HCT116 (cell line): ENCODE measurements around the gene WDR74. TPM values are rescaled to one million over a fixed set of nuclear protein-coding genes. Genes with fewer than 3 reads are reported as not detected.

Experiments
- ATAC-seq: fragments of 200-7000 bp; cut with Tn5 transposase; 2 replicates; pipeline ENCODE4 v1.9.1; 2020; ENCODE audit warnings: mild to moderate bottlenecking, moderate library complexity
- BruUV-seq: library from RNA; stranded (reverse); fragments of 400-500 nt; replicated peaks from 2 replicates; lab custom pipeline; 2021; lab: Mats Ljungman, UMichigan
- CTCF ChIA-PET: fragments of 300-600 bp; sonication (Branson Sonifier 250); formaldehyde crosslinking; loops from one replicate; lab custom pipeline; 2021; ENCODE audit warnings: antibody characterized with exemption; lab: Charles Lee
- POLR2A ChIA-PET: fragments of 300-600, 350-600 bp; sonication (Branson Sonifier 250); formaldehyde crosslinking; loops from one replicate; lab custom pipeline; 2021; ENCODE audit warnings: antibody characterized with exemption; lab: Charles Lee
- RAD21 ChIA-PET, 2 experiments: fragments of 300-600 bp; sonication (Branson Sonifier 250); formaldehyde crosslinking; loops; one replicate each; lab custom pipeline; 2023; ENCODE audit warnings: low total read pairs in 2 of 2; ENCODE audit not compliant: uncharacterized antibody in 2 of 2, unreplicated experiment in 2 of 2, low non-redundant PET in 1 of 2; lab: Charles Lee
- DNase-seq: peaks from one replicate; pipeline ENCODE4 v3.0.0-alpha.2; 2010; ENCODE audit warnings: low read depth, low spot score
- H2AFZ ChIP-seq: fragments of 200-600 bp; shearing (Covaris generic), sonication (generic); 2 replicates; pipeline ENCODE4 v1.6.1; 2017; ENCODE audit warnings: low read depth, mixed run types, mixed read lengths, antibody characterized with exemption, low read length; ENCODE audit not compliant: poor library complexity, severe bottlenecking
- H3K27ac ChIP-seq: 2 replicates; pipeline ENCODE4 v1.5.1; 2012; ENCODE audit warnings: low read depth, low read length
- H3K27me3 ChIP-seq: fragments of 200-600 bp; sonication (generic); 2 replicates; pipeline ENCODE4 v1.6.1; 2016; ENCODE audit warnings: mixed run types, low read length, mixed read lengths; ENCODE audit not compliant: insufficient read depth
- H3K36me3 ChIP-seq, 2 experiments: fragments of 200-500 bp in 1 of 2; fragments of 200-600 bp in 1 of 2; sonication (Bioruptor generic) in 1 of 2; sonication (generic) in 1 of 2; 2 replicates each; pipeline versions ENCODE4 v1.5.1 to v1.6.1; 2014 to 2016; ENCODE audit warnings: low read length in 2 of 2, inconsistent platforms in 1 of 2, mixed read lengths in 1 of 2, mixed run types in 1 of 2; ENCODE audit not compliant: insufficient read depth in 2 of 2, control insufficient read depth in 1 of 2
- H3K4me1 ChIP-seq, 2 experiments: fragments of 200-600 bp in 1 of 2; sonication (generic) in 1 of 2; 2 replicates each; pipeline versions ENCODE4 v1.5.1 to v1.6.1; 2012 to 2017; ENCODE audit warnings: low read length in 2 of 2, inconsistent platforms in 1 of 2, mild to moderate bottlenecking in 1 of 2, mixed read lengths in 1 of 2, mixed run types in 1 of 2, moderate library complexity in 1 of 2; ENCODE audit not compliant: insufficient read depth in 2 of 2, control insufficient read depth in 1 of 2
- H3K4me2 ChIP-seq: fragments of 200-600 bp; sonication (generic); 2 replicates; pipeline ENCODE4 v1.6.1; 2017; ENCODE audit warnings: mixed run types, low read length, mixed read lengths
- H3K4me3 ChIP-seq, 2 experiments: fragments of 200-600 bp in 1 of 2; sonication (generic) in 1 of 2; replicated peaks in 1 of 2; 2 replicates each; pipeline ENCODE4 v1.5.1; 2011 to 2016; ENCODE audit warnings: low read length in 2 of 2, control low read depth in 1 of 2, low read depth in 1 of 2, mild to moderate bottlenecking in 1 of 2, mixed read lengths in 1 of 2, mixed run types in 1 of 2
- H3K79me2 ChIP-seq: fragments of 200-600 bp; sonication (generic); 2 replicates; pipeline ENCODE4 v1.6.1; 2017; ENCODE audit warnings: mild to moderate bottlenecking, mixed run types, low read length, moderate library complexity, mixed read lengths; ENCODE audit not compliant: insufficient read depth
- H3K9ac ChIP-seq: fragments of 200-600 bp; sonication (generic); 2 replicates; pipeline ENCODE4 v1.6.1; 2016; ENCODE audit warnings: low read length, mixed read lengths
- H3K9me2 ChIP-seq: fragments of 200-600 bp; sonication (generic), shearing (Covaris generic); 2 replicates; pipeline ENCODE4 v1.6.1; 2017; ENCODE audit warnings: mixed run types, mild to moderate bottlenecking, moderate library complexity; ENCODE audit not compliant: insufficient read depth
- H3K9me3 ChIP-seq, 2 experiments: fragments of 200-500 bp in 1 of 2; fragments of 200-600 bp in 1 of 2; sonication (Bioruptor generic) in 1 of 2; sonication (generic) in 1 of 2; 2 replicates each; pipeline ENCODE4 v1.6.1; 2014 to 2017; ENCODE audit warnings: low read length in 2 of 2, mixed read lengths in 2 of 2, inconsistent platforms in 1 of 2, low read depth in 1 of 2, mild to moderate bottlenecking in 1 of 2, mixed run types in 1 of 2, moderate library complexity in 1 of 2; ENCODE audit not compliant: control insufficient read depth in 1 of 2, insufficient read depth in 1 of 2
- H4K20me1 ChIP-seq: fragments of 200-600 bp; sonication (generic), shearing (Covaris generic); 2 replicates; pipeline ENCODE4 v1.6.1; 2017; ENCODE audit warnings: mixed run types, mild to moderate bottlenecking, moderate library complexity; ENCODE audit not compliant: insufficient read depth
- ATF3 ChIP-seq: IDR thresholded peaks from 2 replicates; pipeline ENCODE4 v1.6.1; 2012
- CBX3 ChIP-seq: IDR thresholded peaks from 2 replicates; pipeline ENCODE4 v1.6.1; 2012; ENCODE audit warnings: low read depth
- ELF1 ChIP-seq: IDR thresholded peaks from 2 replicates; pipeline ENCODE4 v1.6.1; 2012; ENCODE audit warnings: low read depth, borderline replicate concordance
- EZH2 ChIP-seq: fragments of 200-600 bp; sonication (generic); IDR thresholded peaks from 2 replicates; pipeline ENCODE4 v1.6.1; 2017; ENCODE audit warnings: antibody characterized with exemption, mixed run types
- EZH2phosphoT487 ChIP-seq: fragments of 200-600 bp; IDR thresholded peaks from 2 replicates; pipeline ENCODE4 v1.6.1; 2018; ENCODE audit warnings: antibody characterized with exemption, borderline replicate concordance
- RAD21 ChIP-seq: IDR thresholded peaks from 2 replicates; pipeline ENCODE4 v1.6.1; 2012; ENCODE audit warnings: low read depth, mild to moderate bottlenecking
- REST ChIP-seq: IDR thresholded peaks from 2 replicates; pipeline ENCODE4 v1.6.1; 2012; ENCODE audit warnings: low read depth
- SP1 ChIP-seq: IDR thresholded peaks from 2 replicates; pipeline ENCODE4 v1.6.1; 2012; ENCODE audit warnings: low read depth
- TCF7L2 ChIP-seq: IDR thresholded peaks from 2 replicates; pipeline ENCODE4 v1.7.0; 2011; ENCODE audit warnings: borderline replicate concordance, inconsistent platforms; ENCODE audit not compliant: insufficient read depth, insufficient read length; ENCODE audit errors: extremely low read depth
- ZFX ChIP-seq: fragments of 450-650 bp; IDR thresholded peaks from 2 replicates; pipeline ENCODE4 v1.6.1; 2017
- ZNF274 ChIP-seq: fragments of 200-500 bp; sonication (Bioruptor generic); IDR thresholded peaks from 2 replicates; pipeline ENCODE4 v1.6.1; 2014; ENCODE audit warnings: mild to moderate bottlenecking, low read depth, low read length, inconsistent platforms
- intact Hi-C: fragments of 100-400 bp; cut with micrococcal nuclease; formaldehyde crosslinking; loops from 2 replicates; pipeline ENCODE4 v1.10.0; 2022
- total RNA-seq: library from RNA; stranded (reverse); gene quantifications from one replicate; pipeline ENCODE4 v1.2.1, GENCODE V29; 2021; ENCODE audit not compliant: unreplicated experiment
- TF ChIP-seq, protein P1 (sequence below): IDR thresholded peaks from 2 replicates; pipeline ENCODE4 v1.6.1; 2012

The WDR74 gene
- total RNA-seq, 1 experiment from 2014 or later = 111 TPM

GRCh38 chr11:62823677-62824076, 15.7 kb downstream of the WDR74 start:
- H3K9me3 ChIP-seq = no peaks in the 10 kb centered on the region
- H3K27me3 ChIP-seq = no peaks in the 10 kb centered on the region
- H3K9ac ChIP-seq = no peak overlapping the region
- no peak overlapping the region for H3K4me3 ChIP-seq
- ATAC-seq = no peak
- H3K4me1 ChIP-seq = no peaks in the 10 kb centered on the region
- TF ChIP-seq ZNF274 (no peak), EZH2phosphoT487 (no peak), SP1 (no peak), RAD21 (no peak), ELF1 (no peak), ATF3 (no peak), CBX3 (no peak), ZFX (no peak), REST (no peak), EZH2 (no peak), TCF7L2 (no peak)
- TF ChIP-seq, protein P1, sequence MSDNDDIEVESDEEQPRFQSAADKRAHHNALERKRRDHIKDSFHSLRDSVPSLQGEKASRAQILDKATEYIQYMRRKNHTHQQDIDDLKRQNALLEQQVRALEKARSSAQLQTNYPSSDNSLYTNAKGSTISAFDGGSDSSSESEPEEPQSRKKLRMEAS = no peak
- TF ChIP-seq, all 23 proteins: peak for 0
- ChIA-PET POLR2A (interaction anchor here (1.5 kb wide), 2 partner anchors 9 to 32 kb away, joined by 4 to 6 read pairs; partner anchors contain the start of gene TEX54), CTCF (no interaction called here), RAD21 (no interaction called here)
- no peaks in the 10 kb centered on the region for H3K9me2 ChIP-seq
- H3K36me3 ChIP-seq = peaks cover 23 to 47% of the 10 kb centered on the region in 2 experiments
- H3K79me2 ChIP-seq = 0 out of 2 replicates have a peak, but pooled peaks cover 4% of the 10 kb centered on the region
- no peak overlapping the region for H2AFZ ChIP-seq
- BruUV-seq = no TSS peak
- no peak for DNase-seq
- H3K27ac ChIP-seq = no peak overlapping the region
- no peaks in the 10 kb centered on the region for H4K20me1 ChIP-seq
- intact Hi-C loops = no loop called here
- no peak overlapping the region for H3K4me2 ChIP-seq
